Ishikawa (cell line): ENCODE measurements around the gene DOK7.

Experiments used
- CEBPB ChIP-seq: IDR thresholded peaks from 2 replicates; pipeline ENCODE4 v1.6.1; 2012
- CREB1 ChIP-seq: IDR thresholded peaks from 2 replicates; pipeline ENCODE4 v1.6.1; 2012; ENCODE audit warnings: low read depth
- EGR1 ChIP-seq: IDR thresholded peaks from 2 replicates; pipeline ENCODE4 v1.6.1; 2012
- EP300 ChIP-seq: IDR thresholded peaks from 2 replicates; pipeline ENCODE4 v1.6.1; 2012; ENCODE audit warnings: borderline replicate concordance
- FOXM1 ChIP-seq: IDR thresholded peaks from 2 replicates; pipeline ENCODE4 v1.6.1; 2012; ENCODE audit warnings: low read depth, borderline replicate concordance
- NFIC ChIP-seq: IDR thresholded peaks from 2 replicates; pipeline ENCODE4 v1.6.1; 2012
- RAD21 ChIP-seq: IDR thresholded peaks from 2 replicates; pipeline ENCODE4 v1.6.1; 2012; ENCODE audit warnings: low read depth
- REST ChIP-seq: IDR thresholded peaks from 2 replicates; pipeline ENCODE4 v1.6.1; 2012; ENCODE audit warnings: low read depth, mild to moderate bottlenecking
- TAF1 ChIP-seq: IDR thresholded peaks from 2 replicates; pipeline ENCODE4 v1.6.1; 2012; ENCODE audit warnings: low read depth, mild to moderate bottlenecking
- TCF12 ChIP-seq: IDR thresholded peaks from 2 replicates; pipeline ENCODE4 v1.6.1; 2012; ENCODE audit warnings: low read depth
- TEAD4 ChIP-seq: IDR thresholded peaks from 2 replicates; pipeline ENCODE4 v1.6.1; 2012
- YY1 ChIP-seq: IDR thresholded peaks from 2 replicates; pipeline ENCODE4 v1.6.1; 2012; ENCODE audit warnings: low read depth
- ZBTB7A ChIP-seq: IDR thresholded peaks from 2 replicates; pipeline ENCODE4 v1.6.1; 2012; ENCODE audit warnings: low read depth
- TF ChIP-seq, protein P1 (sequence below): IDR thresholded peaks from 2 replicates; pipeline ENCODE4 v1.6.1; 2012
- TF ChIP-seq, protein P2 (sequence below): IDR thresholded peaks from 2 replicates; pipeline ENCODE4 v1.6.1; 2012

The DOK7 gene

DNA sequence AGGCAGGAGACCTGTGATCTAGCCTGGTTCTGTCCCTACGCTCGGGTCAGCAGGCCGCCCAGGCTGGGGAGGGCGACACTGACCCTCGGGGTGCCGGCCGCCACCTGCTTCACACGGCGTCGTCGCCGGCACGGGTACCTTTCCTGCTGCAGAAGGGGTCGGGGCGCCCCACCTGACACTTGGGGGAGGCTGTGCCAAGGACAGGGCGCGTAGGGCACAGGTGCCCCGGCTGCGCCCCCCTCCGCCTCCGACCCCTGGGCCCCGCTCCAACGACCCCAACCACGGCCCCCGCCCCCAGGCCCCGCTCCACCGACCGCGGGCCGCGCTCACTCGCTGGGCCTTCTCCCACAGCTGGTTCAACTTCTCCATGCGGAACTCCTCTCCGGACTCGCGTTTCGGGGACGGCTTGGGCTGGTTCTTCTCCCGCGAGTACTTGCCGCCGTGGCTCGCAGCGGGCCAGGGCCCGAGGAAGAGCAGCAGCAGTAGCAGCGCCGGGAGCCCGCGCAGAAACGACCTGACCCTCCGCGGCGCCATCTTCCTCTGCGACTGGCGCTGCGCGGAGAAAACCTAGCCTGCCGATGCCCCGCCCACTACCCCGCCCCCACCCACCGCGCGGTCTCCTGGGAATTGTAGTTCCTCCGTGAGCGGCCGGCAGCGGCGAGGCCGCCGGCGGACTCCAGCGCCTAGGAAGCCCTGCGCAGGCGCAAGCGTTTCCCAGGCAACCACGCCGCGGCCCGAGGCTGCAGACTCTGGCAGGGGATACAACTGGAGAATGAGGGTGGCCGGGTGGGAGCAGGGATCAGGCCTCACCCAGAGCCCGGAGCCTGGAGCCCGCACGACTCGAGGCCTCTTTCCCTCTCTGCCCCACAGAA, 69.0 kb downstream of the DOK7 start, which contains the start of gene LRPAP1:
Gene LRPAP1 (minus strand): TSS at position 544 of the 872 bp plus-strand sequence. CDS start 10 bp downstream, at position 534.
- TF ChIP-seq FOXM1 (no peak), ZBTB7A (0 out of 2 replicates have a peak, but pooled peaks have one; percentile 51), TAF1 (peak; percentile 95), CREB1 (no peak), EGR1 (peak; percentile 30; the same call in 1 of the 2 replicates), RAD21 (no peak), NFIC (no peak), YY1 (peak; percentile 96), TEAD4 (no peak), REST (no peak), CEBPB (no peak), EP300 (no peak), TCF12 (no peak)
- TF ChIP-seq, protein P1, sequence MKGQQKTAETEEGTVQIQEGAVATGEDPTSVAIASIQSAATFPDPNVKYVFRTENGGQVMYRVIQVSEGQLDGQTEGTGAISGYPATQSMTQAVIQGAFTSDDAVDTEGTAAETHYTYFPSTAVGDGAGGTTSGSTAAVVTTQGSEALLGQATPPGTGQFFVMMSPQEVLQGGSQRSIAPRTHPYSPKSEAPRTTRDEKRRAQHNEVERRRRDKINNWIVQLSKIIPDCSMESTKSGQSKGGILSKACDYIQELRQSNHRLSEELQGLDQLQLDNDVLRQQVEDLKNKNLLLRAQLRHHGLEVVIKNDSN, result no peak
- TF ChIP-seq, protein P2, sequence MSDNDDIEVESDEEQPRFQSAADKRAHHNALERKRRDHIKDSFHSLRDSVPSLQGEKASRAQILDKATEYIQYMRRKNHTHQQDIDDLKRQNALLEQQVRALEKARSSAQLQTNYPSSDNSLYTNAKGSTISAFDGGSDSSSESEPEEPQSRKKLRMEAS, result peak; percentile 48

DNA sequence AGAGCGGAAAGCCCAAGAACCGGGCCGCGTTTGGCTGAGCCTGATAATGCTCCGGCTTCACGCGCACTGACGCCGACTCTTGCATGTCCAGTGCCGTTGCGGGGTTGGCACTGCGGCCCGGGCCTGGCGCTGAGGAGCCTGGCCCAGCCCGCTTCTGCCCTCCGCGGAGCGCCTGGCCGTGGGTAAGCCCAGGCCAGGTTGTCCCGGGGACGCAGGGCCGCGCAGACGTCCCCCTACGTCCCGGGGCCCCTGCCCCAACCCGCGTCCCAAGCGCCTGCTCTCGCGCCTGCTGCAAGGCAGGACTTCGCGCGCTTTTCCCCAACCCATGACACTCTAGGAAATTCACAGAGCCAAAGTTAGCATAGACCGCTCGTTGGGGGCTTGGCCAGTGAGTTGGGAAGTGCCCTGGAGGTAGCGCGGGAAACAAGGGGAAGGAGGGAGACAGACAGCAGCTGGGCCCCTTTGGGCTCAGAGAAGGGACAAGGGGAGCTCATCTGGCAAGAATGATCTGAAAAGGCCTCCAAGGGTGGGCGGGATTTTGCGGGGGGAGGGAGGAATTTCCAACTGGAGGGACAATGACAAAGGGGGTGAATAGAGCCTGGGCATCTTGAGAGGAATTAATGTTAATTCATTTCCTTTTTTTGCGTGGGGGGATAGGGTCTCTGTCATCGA, 69.8 kb downstream of the DOK7 start:
- TF ChIP-seq FOXM1 (no peak), CEBPB (no peak), ZBTB7A (no peak), RAD21 (no peak), TCF12 (no peak)
- TF ChIP-seq, protein P2, result no peak
- TF ChIP-seq, protein P1, result no peak

DNA sequence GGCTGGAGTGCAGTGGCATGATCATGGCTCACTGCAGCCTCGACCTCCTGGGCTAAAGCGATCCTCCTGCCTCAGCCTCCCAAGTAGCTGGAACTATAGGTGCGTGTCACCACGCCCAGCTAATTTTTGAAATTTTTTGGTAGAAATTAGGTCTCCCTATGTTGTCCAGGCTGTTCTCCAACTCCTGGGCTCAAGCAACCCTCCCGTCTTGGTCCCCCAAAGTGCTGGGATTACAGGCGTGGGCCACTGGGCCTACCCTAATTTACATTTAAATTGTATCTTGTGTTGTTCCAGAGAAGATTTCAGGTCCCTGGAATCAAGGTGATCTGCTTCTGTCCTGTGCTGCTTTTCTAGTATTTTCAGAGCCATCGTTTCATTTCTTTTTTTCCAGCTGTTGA, 70.3 kb downstream of the DOK7 start:
- TF ChIP-seq YY1 (no peak), TEAD4 (no peak), TAF1 (no peak), CREB1 (no peak), EP300 (no peak), REST (no peak), NFIC (no peak)
- TF ChIP-seq, protein P2, result no peak
